ENCODE results near the gene TCFL5.

TCFL5 gene

DNA sequence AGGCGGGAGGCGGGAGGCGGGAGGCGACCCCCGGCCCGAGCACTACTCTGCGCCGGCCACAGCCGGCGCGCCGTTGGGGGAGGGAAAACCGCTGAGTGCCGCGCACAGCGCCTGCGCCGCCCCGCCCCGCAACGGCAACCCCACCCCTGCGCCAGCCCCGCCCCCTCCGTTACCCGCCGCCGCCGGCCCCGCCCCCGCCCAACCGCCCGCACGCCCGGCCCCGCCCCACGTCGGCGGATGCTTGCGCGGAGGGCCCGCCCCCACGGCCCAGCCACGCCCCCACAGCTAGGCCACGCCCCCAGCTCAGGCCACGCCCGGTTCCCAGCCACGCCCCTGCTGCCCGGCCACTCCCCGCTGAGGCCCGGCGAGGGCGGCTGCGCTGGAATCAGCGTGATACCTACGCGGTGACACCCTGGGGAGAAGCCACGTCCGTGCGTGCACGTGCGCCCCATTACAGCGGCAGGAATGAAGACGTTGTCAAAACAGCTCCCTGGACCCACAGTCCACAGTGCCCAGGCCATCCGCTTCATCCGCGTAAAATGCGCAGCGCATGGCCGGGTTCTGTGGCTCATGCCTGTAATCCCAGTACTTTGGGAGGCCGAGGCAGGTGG lies at the start of gene TCFL5:
Gene TCFL5 (minus strand): TSS at position 97 of the 611 bp plus-strand sequence. CDS start 152 bp downstream, outside the sequence.
- DNase-seq: peak; percentile 73

- DNase-seq: no peak
Observed at GRCh38 chr20:62910777-62911497, 49.3 kb upstream of the TCFL5 start.

DNA sequence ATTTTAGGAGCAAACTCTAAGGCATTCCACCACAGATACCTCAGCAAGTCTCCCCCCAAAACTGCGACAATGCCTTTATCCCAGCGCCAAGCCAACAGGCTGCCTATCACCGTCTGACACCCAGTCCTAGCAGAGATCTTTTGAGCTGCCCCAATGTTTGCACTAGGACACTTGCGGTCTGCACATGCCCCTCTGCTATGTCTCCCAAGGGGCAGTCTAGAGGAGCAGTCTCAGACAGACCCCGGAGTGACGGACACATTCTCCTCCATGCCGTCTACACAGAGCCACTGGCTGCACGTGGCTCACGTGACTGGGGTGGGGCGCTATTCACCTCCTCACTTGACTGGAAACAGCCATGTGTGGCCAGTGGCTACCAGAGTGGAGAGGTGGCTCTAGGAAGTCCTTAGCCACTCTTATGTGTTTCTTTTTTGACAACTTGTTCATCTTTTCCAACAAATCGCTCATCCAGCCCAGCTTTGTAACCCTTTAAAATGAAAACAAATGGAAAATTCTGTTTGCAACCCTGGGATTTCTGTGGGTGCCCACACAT lies 48.7 kb upstream of the TCFL5 start:
- no peak for DNase-seq

GRCh38 chr20:62908971-62909791 lies 47.6 kb upstream of the TCFL5 start:
- DNase-seq: no peak

- DNase-seq: no peak
Observed at GRCh38 chr20:62907384-62908317, 46.0 kb upstream of the TCFL5 start.

- no peak for DNase-seq
Observed at GRCh38 chr20:62906647-62907375, 45.2 kb upstream of the TCFL5 start.

DNA sequence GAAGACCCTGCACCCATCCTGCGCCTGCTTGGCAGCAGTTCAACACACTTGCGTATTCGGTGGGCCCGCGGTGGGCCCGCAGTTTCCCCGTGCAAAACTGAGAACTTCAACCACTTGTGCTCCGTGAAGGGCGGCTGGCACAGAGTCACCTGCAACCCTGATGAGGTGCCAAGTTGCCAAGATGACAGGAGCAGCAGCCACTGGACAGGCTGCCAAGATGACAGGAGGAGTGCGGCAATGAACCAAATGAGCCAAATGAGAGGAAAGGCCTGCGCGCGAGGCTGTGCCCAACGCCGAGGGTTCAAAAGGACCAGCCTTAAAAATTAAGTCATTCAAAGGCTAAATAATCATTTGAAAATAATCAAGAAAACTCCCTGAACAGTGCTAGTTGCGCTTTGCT lies 44.6 kb upstream of the TCFL5 start:
- no peak for DNase-seq

GRCh38 chr20:62905536-62906117 lies 44.0 kb upstream of the TCFL5 start:
- no peak for DNase-seq

DNA sequence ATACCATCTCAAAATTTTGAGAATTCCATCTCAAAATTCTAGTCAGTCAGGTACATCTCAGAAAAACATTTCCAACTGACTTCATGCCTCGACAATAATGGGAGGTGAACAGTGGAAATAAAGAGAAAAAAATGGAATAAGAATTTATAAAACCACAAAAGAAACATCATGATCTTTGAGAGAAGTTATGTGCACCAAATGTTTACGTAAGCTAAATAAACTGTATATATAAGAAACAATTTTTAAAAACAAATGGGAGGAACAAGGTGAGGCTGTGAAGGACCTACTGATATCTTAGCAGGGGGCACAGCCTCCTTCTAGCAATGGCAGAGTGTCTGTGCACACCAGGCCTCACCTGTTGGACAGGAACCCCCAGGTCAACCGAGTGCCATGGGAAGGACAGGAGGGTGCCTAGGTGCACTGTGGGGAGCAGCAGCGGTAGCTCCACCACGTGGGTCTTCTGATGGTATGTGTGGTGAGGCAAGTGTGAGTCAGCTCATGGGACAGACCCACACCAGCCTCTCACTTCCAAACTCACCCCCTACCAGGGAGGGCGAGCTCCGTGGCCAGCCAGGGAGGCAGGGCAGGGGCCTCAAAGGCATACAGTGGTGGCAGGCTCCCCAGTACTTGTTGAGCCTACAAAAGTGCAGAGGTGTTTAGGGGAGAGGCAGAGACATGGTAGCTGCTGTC lies 41.4 kb upstream of the TCFL5 start:
- DNase-seq: no peak

GRCh38 chr20:62901891-62902290 lies 40.3 kb upstream of the TCFL5 start:
- no peak for DNase-seq

GRCh38 chr20:62900692-62901584 lies 39.3 kb upstream of the TCFL5 start:
- no peak for DNase-seq

DNA sequence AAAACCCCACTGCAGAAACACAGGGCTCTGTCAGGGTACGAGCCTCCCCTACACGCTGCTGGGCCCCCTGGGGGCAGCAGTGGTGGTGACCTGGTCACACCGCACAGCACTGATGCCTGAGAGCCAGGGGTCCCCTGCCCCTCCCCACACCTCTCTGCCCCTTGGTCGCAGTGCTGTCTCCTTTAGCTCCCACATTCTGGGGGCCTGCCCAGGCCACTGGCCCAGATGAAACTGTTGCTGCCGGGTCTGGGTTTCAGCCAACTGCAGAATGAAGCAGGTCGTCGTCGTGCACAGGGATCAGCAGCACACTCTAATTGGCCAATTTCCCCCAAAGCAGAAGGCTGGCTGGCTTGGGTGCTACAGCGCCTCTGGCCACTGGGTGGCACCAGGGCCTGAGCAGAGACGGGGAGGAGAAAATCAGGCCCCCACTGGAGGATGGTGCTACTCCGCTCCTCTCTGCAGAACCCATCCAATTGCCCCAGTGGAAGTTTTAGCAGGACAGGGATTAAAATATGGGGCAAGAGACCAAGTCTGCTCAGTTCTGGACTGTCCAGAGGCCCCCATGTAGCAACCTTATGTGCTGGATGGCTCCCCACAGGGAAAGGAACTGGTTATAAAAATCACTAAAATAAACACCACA lies 38.5 kb upstream of the TCFL5 start:
- DNase-seq: peak; percentile 18

DNA sequence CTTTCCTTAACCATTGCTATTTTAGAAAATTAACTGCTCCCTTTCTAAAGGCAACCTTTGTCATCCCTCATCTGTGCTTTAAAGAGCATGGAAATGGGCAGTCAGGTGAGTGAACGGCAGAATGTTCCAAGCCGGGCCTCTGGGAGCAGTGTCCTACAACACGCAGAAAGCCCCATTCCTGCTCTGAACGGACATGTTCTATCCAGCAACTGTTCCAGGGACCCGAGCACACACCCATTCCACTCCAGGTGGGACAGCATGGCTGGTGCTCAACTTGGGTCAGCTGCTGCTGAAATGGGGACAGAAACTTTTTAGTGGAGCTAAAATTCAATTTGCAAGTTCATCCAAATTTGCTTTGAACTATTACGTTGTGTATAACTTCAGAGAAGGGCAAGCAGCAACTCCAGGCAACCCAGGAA lies 38.0 kb upstream of the TCFL5 start:
- DNase-seq: no peak

- no peak for DNase-seq
Observed at GRCh38 chr20:62898970-62899632, 37.5 kb upstream of the TCFL5 start.

GRCh38 chr20:62898093-62898964 lies 36.7 kb upstream of the TCFL5 start:
- no peak for DNase-seq

- DNase-seq: no peak
Observed at GRCh38 chr20:62897666-62898065, 36.0 kb upstream of the TCFL5 start.

DNA sequence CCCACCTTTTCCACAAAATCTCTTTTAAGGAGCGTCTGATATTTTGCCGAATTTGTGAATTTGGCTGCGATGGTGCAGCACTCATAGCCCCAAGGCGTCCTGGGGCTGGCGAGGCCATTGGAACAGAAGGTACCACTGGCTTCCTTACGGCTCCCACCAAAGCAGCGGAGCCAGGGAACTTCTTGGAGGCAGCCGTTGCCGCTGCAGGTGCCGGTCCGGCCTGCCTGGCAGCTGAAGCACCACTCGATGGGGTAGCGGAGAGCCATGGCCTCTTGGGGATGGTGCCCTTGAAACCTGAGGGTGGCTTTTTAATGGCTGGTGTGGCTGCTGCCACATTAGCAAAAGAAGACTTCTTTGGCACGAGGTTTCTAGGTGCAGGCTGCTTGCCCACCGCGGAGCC lies 34.9 kb upstream of the TCFL5 start:
- peak; percentile 57 for DNase-seq
